CD14-positive monocyte (primary cell): Measurements from ENCODE around the gene EPHA10. TPM values are rescaled to one million over a fixed set of nuclear protein-coding genes. Genes with fewer than 3 reads are reported as not detected.

Experiments used
- DNase-seq, 3 donors: peaks; one replicate each; pipeline ENCODE4 v3.0.0-alpha.2; 2011 to 2022
- H2AFZ ChIP-seq: 2 replicates; pipeline ENCODE4 v1.6.0; 2012; ENCODE audit warnings: mild to moderate bottlenecking, low read depth, low read length, inconsistent platforms; ENCODE audit not compliant: insufficient read depth, poor library complexity, severe bottlenecking
- H3K27ac ChIP-seq, 2 donors: 1 replicate in 1 of 2; 2 replicates in 1 of 2; pipeline ENCODE4 v1.5.1; 2012 to 2013; ENCODE audit warnings: low read length in 2 of 2, control low read depth in 1 of 2, inconsistent platforms in 1 of 2, low read depth in 1 of 2, mild to moderate bottlenecking in 1 of 2
- H3K27me3 ChIP-seq, 2 donors: one replicate each; pipeline versions ENCODE4 v1.6.0 to v1.6.1; 2011 to 2013; ENCODE audit warnings: low read length in 2 of 2; ENCODE audit not compliant: control insufficient read depth in 2 of 2, insufficient read depth in 2 of 2
- H3K36me3 ChIP-seq, 2 donors: replicated peaks in 1 of 2; 1 replicate in 1 of 2; 2 replicates in 1 of 2; pipeline versions ENCODE4 v1.5.1 to v1.6.1; 2012 to 2013; ENCODE audit warnings: low read length in 2 of 2, control low read depth in 1 of 2, inconsistent platforms in 1 of 2, mild to moderate bottlenecking in 1 of 2; ENCODE audit not compliant: insufficient read depth in 2 of 2, control insufficient read depth in 1 of 2
- H3K4me1 ChIP-seq, 2 donors: 1 replicate in 1 of 2; 2 replicates in 1 of 2; pipeline versions ENCODE4 v1.5.1 to v1.6.1; 2012 to 2013; ENCODE audit warnings: low read length in 2 of 2, control low read depth in 1 of 2, inconsistent platforms in 1 of 2, mild to moderate bottlenecking in 1 of 2, moderate library complexity in 1 of 2; ENCODE audit not compliant: insufficient read depth in 2 of 2, control insufficient read depth in 1 of 2
- H3K4me2 ChIP-seq: replicated peaks from 2 replicates; pipeline ENCODE3; 2012; ENCODE audit warnings: low read length, moderate library complexity, mild to moderate bottlenecking; ENCODE audit not compliant: poor library complexity, severe bottlenecking; ENCODE audit errors: extremely low read depth
- H3K4me3 ChIP-seq, 3 experiments: fragments of 200-600 bp in 1 of 3; sonication (generic) in 1 of 3; replicated peaks in 1 of 3; 1 replicate in 2 of 3; 2 replicates in 1 of 3; pipeline ENCODE4 v1.5.1; 2011 to 2013; ENCODE audit warnings: low read length in 3 of 3, mild to moderate bottlenecking in 3 of 3, control low read depth in 2 of 3, low read depth in 2 of 3, inconsistent platforms in 1 of 3, moderate library complexity in 1 of 3
- H3K79me2 ChIP-seq: 2 replicates; pipeline ENCODE4 v1.6.0; 2012; ENCODE audit warnings: mild to moderate bottlenecking, control low read depth, inconsistent platforms, low read length, moderate library complexity; ENCODE audit not compliant: insufficient read depth
- H3K9ac ChIP-seq: 2 replicates; pipeline ENCODE4 v1.6.0; 2017; ENCODE audit warnings: low read length, mild to moderate bottlenecking; ENCODE audit not compliant: insufficient read depth, poor library complexity, severe bottlenecking
- H3K9me3 ChIP-seq, 2 donors: replicated peaks in 1 of 2; 1 replicate in 1 of 2; 2 replicates in 1 of 2; pipeline versions ENCODE4 v1.5.1 to v1.6.1; 2012 to 2013; ENCODE audit warnings: low read length in 2 of 2, control low read depth in 1 of 2; ENCODE audit not compliant: control insufficient read depth in 1 of 2, insufficient read depth in 1 of 2
- H4K20me1 ChIP-seq: 2 replicates; pipeline ENCODE4 v1.6.0; 2012; ENCODE audit warnings: mild to moderate bottlenecking, low read length, control low read depth, moderate library complexity; ENCODE audit not compliant: insufficient read depth
- H3K27ac Mint-ChIP-seq, 7 donors: one replicate each; pipeline ENCODE4 v1.8.0; 2020; ENCODE audit warnings: mild to moderate bottlenecking in 7 of 7, mixed read lengths in 7 of 7, moderate library complexity in 6 of 7, inconsistent platforms in 2 of 7
- H3K27me3 Mint-ChIP-seq, 3 donors: one replicate each; pipeline ENCODE4 v1.8.0; 2021 to 2022; ENCODE audit warnings: low read depth in 3 of 3, mild to moderate bottlenecking in 3 of 3, mixed read lengths in 3 of 3, moderate library complexity in 3 of 3, inconsistent platforms in 1 of 3
- H3K36me3 Mint-ChIP-seq, 2 donors: one replicate each; pipeline ENCODE4 v1.8.0; 2020; ENCODE audit warnings: mixed read lengths in 2 of 2, inconsistent platforms in 1 of 2, mild to moderate bottlenecking in 1 of 2
- H3K4me1 Mint-ChIP-seq: one replicate; pipeline ENCODE4 v1.8.0; 2020; ENCODE audit warnings: mild to moderate bottlenecking, mixed read lengths
- H3K4me3 Mint-ChIP-seq, 2 donors: one replicate each; pipeline ENCODE4 v1.8.0; 2020; ENCODE audit warnings: mild to moderate bottlenecking in 2 of 2, mixed read lengths in 2 of 2, moderate library complexity in 1 of 2
- H3K9me3 Mint-ChIP-seq, 7 donors: one replicate each; pipeline ENCODE4 v1.8.0; 2020 to 2022; ENCODE audit warnings: mixed read lengths in 7 of 7, mild to moderate bottlenecking in 6 of 7, moderate library complexity in 6 of 7, inconsistent platforms in 2 of 7
- CTCF ChIP-seq: fragments of 200-600 bp; IDR thresholded peaks from one replicate; pipeline ENCODE4 v1.8.0; 2022; ENCODE audit warnings: antibody characterized with exemption, mild to moderate bottlenecking
- WGBS: methylation state at CpG from one replicate; pipeline ENCODE4 v1.1.5; 2013; ENCODE audit warnings: missing lambda C conversion rate; ENCODE audit not compliant: insufficient coverage; 5-methylcytosine and 5-hydroxymethylcytosine counted together
- intact Hi-C, 2 donors: fragments of 100-400 bp; cut with micrococcal nuclease; formaldehyde crosslinking; loops; one replicate each; pipeline versions ENCODE4 v1.15.0 to v1.15.1; 2023
- polyA plus RNA-seq, 3 donors: library from polyadenylated mRNA; depleted of rRNA in 1 of 3; unstranded in 2 of 3; stranded (reverse) in 1 of 3; fragments of 300-500 nt in 2 of 3; fragments of >200 nt in 1 of 3; fragmentation: Illumina TruSeq in 2 of 3; gene quantifications; 1 replicate in 2 of 3; 2 replicates in 1 of 3; pipeline ENCODE4 v1.2.3, GENCODE V29; 2012 to 2021

Gene EPHA10
- polyA plus RNA-seq, 3 donors, result not detected

GRCh38 chr1:37764414-37764825 is 500 bp downstream of the EPHA10 start:
- H3K79me2 ChIP-seq, result no peaks in the 10 kb centered on the region
- intact Hi-C loops, result no loop called here
- no peaks in the 10 kb centered on the region for H3K36me3 ChIP-seq
- Mint-ChIP-seq H3K4me1 (peaks cover 5% of the 10 kb centered on the region), H3K27ac (no peak overlapping the region), H3K9me3 (peaks cover 8 to 32% (median 13%) of the 10 kb centered on the region in 7 donors), H3K36me3 (peaks cover 0 to 5% of the 10 kb centered on the region in 2 donors), H3K27me3 (peaks cover 71 to 86% (median 77%) of the 10 kb centered on the region in 3 donors), H3K4me3 (peak overlapping the region in 1 of 2 donors; percentile 85)
- no peaks in the 10 kb centered on the region for H4K20me1 ChIP-seq
- H3K9ac ChIP-seq, result no peak overlapping the region
- H3K27ac ChIP-seq, result no peak overlapping the region
- TF ChIP-seq CTCF, result no peak
- WGBS, result 8% methylated on average over 29 of the region's 29 CpGs
- DNase-seq, result no peak
- H3K9me3 ChIP-seq, result peaks cover 0 to 29% of the 10 kb centered on the region in 2 donors
- peaks cover 43 to 86% of the 10 kb centered on the region in 2 donors for H3K27me3 ChIP-seq
- H3K4me2 ChIP-seq, result no peak overlapping the region
- H3K4me1 ChIP-seq, result no peaks in the 10 kb centered on the region
- no peak overlapping the region for H2AFZ ChIP-seq
- no peak overlapping the region for H3K4me3 ChIP-seq

- H3K9me3 Mint-ChIP-seq, result peaks cover 8 to 32% (median 13%) of the 10 kb centered on the region in 7 donors
- WGBS, result 25% methylated on average over 24 of the region's 25 CpGs
- no peak overlapping the region for H3K9ac ChIP-seq
- H3K27me3 Mint-ChIP-seq, result peaks cover 68 to 81% (median 73%) of the 10 kb centered on the region in 3 donors
- H2AFZ ChIP-seq, result no peak overlapping the region
- no peak overlapping the region for H3K4me2 ChIP-seq
- H3K27ac ChIP-seq, result no peak overlapping the region
- H3K4me3 Mint-ChIP-seq, result peak overlapping the region in 1 of 2 donors; percentile 85
- peaks cover 0 to 5% of the 10 kb centered on the region in 2 donors for H3K36me3 Mint-ChIP-seq
- no peaks in the 10 kb centered on the region for H4K20me1 ChIP-seq
- no peaks in the 10 kb centered on the region for H3K4me1 ChIP-seq
- H3K9me3 ChIP-seq, result peaks cover 0 to 29% of the 10 kb centered on the region in 2 donors
- H3K4me1 Mint-ChIP-seq, result peaks cover 5% of the 10 kb centered on the region
- H3K79me2 ChIP-seq, result no peaks in the 10 kb centered on the region
- intact Hi-C loops, result no loop called here
- no peak for TF ChIP-seq CTCF
- H3K27ac Mint-ChIP-seq, result no peak overlapping the region
- H3K36me3 ChIP-seq, result no peaks in the 10 kb centered on the region
- no peak overlapping the region for H3K4me3 ChIP-seq
- DNase-seq, result no peak
- H3K27me3 ChIP-seq, result peaks cover 43 to 88% of the 10 kb centered on the region in 2 donors
Measured at GRCh38 chr1:37763791-37764413, 1.0 kb downstream of the EPHA10 start.
